ENCODE data around the gene MAGEA6.
"Not testable (repeated sequence)": the region's sequence is repeated elsewhere in the genome, so short reads cannot be mapped to it uniquely, and the experiment has no call there.

Gene MAGEA6

GRCh38 chrX:152738560-152738959 is 30.9 kb downstream of the MAGEA6 start:
- DNase-seq (ENCODE audit: extremely low read depth, insufficient read length) = no peak
- no peaks in the 10 kb centered on the region for H3K27me3 ChIP-seq (replicated peaks; ENCODE audit: control insufficient read depth, insufficient read depth, low read length)
- H3K36me3 ChIP-seq (ENCODE audit: control insufficient read depth, insufficient read depth, low read length) = no peaks in the 10 kb centered on the region
- no peak overlapping the region for H3K4me3 ChIP-seq (replicated peaks; ENCODE audit: low read depth, low read length)
- TF ChIP-seq CTCF (IDR thresholded peaks at IDR 0.05; ENCODE audit: insufficient read depth, low read length, poor library complexity, severe bottlenecking) = no peak

GRCh38 chrX:152736528-152736927 is 33.0 kb downstream of the MAGEA6 start:
- not testable (repeated sequence) for H3K27me3 ChIP-seq (replicated peaks; ENCODE audit: control insufficient read depth, insufficient read depth, low read length); H3K4me3 ChIP-seq (replicated peaks; ENCODE audit: low read depth, low read length); DNase-seq (ENCODE audit: extremely low read depth, insufficient read length); H3K36me3 ChIP-seq (ENCODE audit: control insufficient read depth, insufficient read depth, low read length)

- no peak overlapping the region for H3K4me3 ChIP-seq (replicated peaks; ENCODE audit: low read depth, low read length)
- DNase-seq (ENCODE audit: extremely low read depth, insufficient read length) = no peak
- H3K27me3 ChIP-seq (replicated peaks; ENCODE audit: control insufficient read depth, insufficient read depth, low read length) = no peaks in the 10 kb centered on the region
These were observed 33.5 kb downstream of the MAGEA6 start for GRCh38 chrX:152735860-152736511.

GRCh38 chrX:152735101-152735500 is 34.4 kb downstream of the MAGEA6 start:
- H3K36me3 ChIP-seq (ENCODE audit: control insufficient read depth, insufficient read depth, low read length) = no peaks in the 10 kb centered on the region
- TF ChIP-seq CTCF (IDR thresholded peaks at IDR 0.05; ENCODE audit: insufficient read depth, low read length, poor library complexity, severe bottlenecking) = no peak
- H3K4me3 ChIP-seq (replicated peaks; ENCODE audit: low read depth, low read length) = no peak overlapping the region
- no peaks in the 10 kb centered on the region for H3K27me3 ChIP-seq (replicated peaks; ENCODE audit: control insufficient read depth, insufficient read depth, low read length)
- no peak for DNase-seq (ENCODE audit: extremely low read depth, insufficient read length)

More at GRCh38 chrX:152735860-152736511, 33.5 kb downstream of the MAGEA6 start:
- no peak for TF ChIP-seq CTCF (IDR thresholded peaks at IDR 0.05; ENCODE audit: insufficient read depth, low read length, poor library complexity, severe bottlenecking)
- no peaks in the 10 kb centered on the region for H3K36me3 ChIP-seq (ENCODE audit: control insufficient read depth, insufficient read depth, low read length)

GRCh38 chrX:152734143-152734858 is 35.2 kb downstream of the MAGEA6 start:
- not testable (repeated sequence) for H3K27me3 ChIP-seq (replicated peaks; ENCODE audit: control insufficient read depth, insufficient read depth, low read length); H3K4me3 ChIP-seq (replicated peaks; ENCODE audit: low read depth, low read length); DNase-seq (ENCODE audit: extremely low read depth, insufficient read length)

GRCh38 chrX:152733261-152733975 is 36.1 kb downstream of the MAGEA6 start, which contains the start of the genes CSAG1 and MAGEA12:
TSS of gene CSAG1 (minus strand) at chrX:152733721. CDS start at chrX:152732460, 1,261 bp downstream.
TSS of gene MAGEA12 (plus strand) at chrX:152733757. CDS start at chrX:152736162, 2,405 bp downstream.
- no peak for TF ChIP-seq CTCF (IDR thresholded peaks at IDR 0.05; ENCODE audit: insufficient read depth, low read length, poor library complexity, severe bottlenecking)
- no peak within 1 kb of the TSS for H3K4me3 ChIP-seq (replicated peaks; ENCODE audit: low read depth, low read length)
- no peaks in the 10 kb centered on the region for H3K27me3 ChIP-seq (replicated peaks; ENCODE audit: control insufficient read depth, insufficient read depth, low read length)
- DNase-seq (ENCODE audit: extremely low read depth, insufficient read length) = no peak
- no peaks in the 10 kb centered on the region for H3K36me3 ChIP-seq (ENCODE audit: control insufficient read depth, insufficient read depth, low read length)

More at GRCh38 chrX:152734143-152734858, 35.2 kb downstream of the MAGEA6 start:
- H3K36me3 ChIP-seq (ENCODE audit: control insufficient read depth, insufficient read depth, low read length) = not testable (repeated sequence)
